ENCODE data around the gene HMGCR.

HMGCR gene

GRCh38 chr5:75322066-75322465 lies 15.0 kb upstream of the HMGCR start (continued):
- TF ChIP-seq REST (tag by site-specific recombination; IDR thresholded peaks at IDR 0.05) (no peak), ZNF692 (tag by site-specific recombination; IDR thresholded peaks at IDR 0.05) (no peak), GLIS1 (tag by site-specific recombination; IDR thresholded peaks at IDR 0.05) (no peak), SCRT2 (tag by site-specific recombination; IDR thresholded peaks at IDR 0.05) (no peak), ZNF645 (tag by site-specific recombination; IDR thresholded peaks at IDR 0.05) (no peak), ZBTB6 (tag by site-specific recombination; IDR thresholded peaks at IDR 0.05) (no peak), ZSCAN30 (tag by site-specific recombination; IDR thresholded peaks at IDR 0.05) (no peak), AEBP2 (tag by site-specific recombination; IDR thresholded peaks at IDR 0.05; ENCODE audit: borderline replicate concordance) (no peak), ZNF660 (tag by site-specific recombination; IDR thresholded peaks at IDR 0.05) (no peak), KLF10 (tag by site-specific recombination; IDR thresholded peaks at IDR 0.05) (no peak), ZNF623 (tag by site-specific recombination; IDR thresholded peaks at IDR 0.05) (no peak)

- no peaks in the 10 kb centered on the region for H3K9me3 ChIP-seq (ENCODE audit: control insufficient read depth, insufficient read depth, low read depth, low read length)
- ChIA-PET CTCF (no interaction called here), POLR2A (interaction anchor here (0.6 kb wide), 1 partner anchor 12 kb away, joined by 10 read pairs; the partner anchor contains the start of gene HMGCR)
- H3K4me3 ChIP-seq (ENCODE audit: low read depth, low read length): no peak overlapping the region
- no peak overlapping the region for H3K27ac ChIP-seq (ENCODE audit: extremely low read depth, low read depth, low read length)
- TF ChIP-seq ZNF561 (tag by site-specific recombination; IDR thresholded peaks at IDR 0.05; ENCODE audit: borderline replicate concordance): no peak
- TF ChIP-seq ZBTB8A (tag by site-specific recombination; IDR thresholded peaks at IDR 0.05): no peak
- TF ChIP-seq ZNF624 (tag by site-specific recombination; IDR thresholded peaks at IDR 0.05): no peak
- TF ChIP-seq ZNF654 (tag by site-specific recombination; IDR thresholded peaks at IDR 0.05; ENCODE audit: low read depth): no peak
- no peak for TF ChIP-seq ZNF132 (tag by site-specific recombination; IDR thresholded peaks at IDR 0.05; ENCODE audit: borderline replicate concordance)
- no peaks in the 10 kb centered on the region for H3K36me3 ChIP-seq (ENCODE audit: control insufficient read depth in 2 of 2, insufficient read depth in 1 of 2, low read length in 2 of 2)
- peaks cover 3% of the 10 kb centered on the region; the same call in 1 of the 2 replicates for H3K4me1 ChIP-seq (ENCODE audit: control insufficient read depth, insufficient read depth, low read length)
Observed at GRCh38 chr5:75324791-75325190, 12.2 kb upstream of the HMGCR start.

Data from HEK293 (cell line).